OCI-LY7 (cell line): ENCODE measurements around the gene RUNX1. TPM values are rescaled to one million over a fixed set of nuclear protein-coding genes. Genes with fewer than 3 reads are reported as not detected.

ENCODE experiments used
- BruUV-seq: library from RNA; stranded (reverse); fragments of 400-500 nt; replicated peaks from 2 replicates; lab custom pipeline; 2021; lab: Mats Ljungman, UMichigan
- CTCF ChIA-PET: fragments of 300-600 bp; sonication (Branson Sonifier 250); formaldehyde crosslinking; loops from one replicate; lab custom pipeline; 2022; ENCODE audit warnings: antibody characterized with exemption; ENCODE audit not compliant: unreplicated experiment; lab: Charles Lee
- POLR2A ChIA-PET: fragments of 300-600 bp; sonication (Branson Sonifier 250); formaldehyde crosslinking; loops from one replicate; lab custom pipeline; 2022; ENCODE audit warnings: antibody characterized with exemption; lab: Charles Lee
- DNase-seq: peaks from one replicate; pipeline ENCODE4 v3.0.0-alpha.2; 2015; ENCODE audit warnings: low spot score
- H2AFZ ChIP-seq: fragments of 200-600 bp; sonication (generic), shearing (Covaris generic); 2 replicates; pipeline ENCODE4 v1.6.1; 2014; ENCODE audit warnings: mild to moderate bottlenecking, antibody characterized with exemption, low read length, moderate library complexity
- H3K27ac ChIP-seq: fragments of 200-600 bp; sonication (generic); 2 replicates; pipeline ENCODE4 v1.5.1; 2014; ENCODE audit warnings: mixed run types, low read depth, mild to moderate bottlenecking, moderate library complexity, low read length, inconsistent platforms; ENCODE audit not compliant: poor library complexity, severe bottlenecking
- H3K36me3 ChIP-seq: fragments of 200-600 bp; sonication (generic); 2 replicates; pipeline ENCODE4 v1.6.1; 2014; ENCODE audit warnings: mild to moderate bottlenecking, antibody characterized with exemption, low read length, moderate library complexity, mixed read lengths; ENCODE audit not compliant: insufficient read depth
- H3K4me1 ChIP-seq: fragments of 200-600 bp; sonication (generic); 2 replicates; pipeline ENCODE4 v1.5.1; 2014; ENCODE audit warnings: mild to moderate bottlenecking, low read length; ENCODE audit not compliant: insufficient read depth, poor library complexity, severe bottlenecking
- H3K4me2 ChIP-seq: fragments of 200-600 bp; sonication (generic); 2 replicates; pipeline ENCODE4 v1.6.1; 2014; ENCODE audit warnings: mild to moderate bottlenecking, low read length
- H3K4me3 ChIP-seq: fragments of 200-600 bp; sonication (generic); 2 replicates; pipeline ENCODE4 v1.5.1; 2014; ENCODE audit warnings: mild to moderate bottlenecking, low read depth, low read length; ENCODE audit not compliant: poor library complexity, severe bottlenecking
- H3K79me2 ChIP-seq: fragments of 200-600 bp; sonication (generic); 2 replicates; pipeline ENCODE4 v1.6.1; 2016; ENCODE audit warnings: low read depth, mild to moderate bottlenecking, low read length, moderate library complexity, mixed read lengths; ENCODE audit not compliant: insufficient read depth
- H3K9me2 ChIP-seq: fragments of 200-600 bp; sonication (generic); 2 replicates; pipeline ENCODE4 v1.6.1; 2016; ENCODE audit warnings: mild to moderate bottlenecking, low read length, mixed read lengths; ENCODE audit not compliant: insufficient read depth
- H3K9me3 ChIP-seq: fragments of 200-600 bp; sonication (generic); 2 replicates; pipeline ENCODE4 v1.6.1; 2014; ENCODE audit warnings: mild to moderate bottlenecking, mixed run types, low read length, mixed read lengths
- H4K20me1 ChIP-seq: fragments of 200-600 bp; sonication (generic); 2 replicates; pipeline ENCODE4 v1.6.1; 2014; ENCODE audit warnings: mild to moderate bottlenecking, antibody characterized with exemption, low read length, moderate library complexity, mixed read lengths; ENCODE audit not compliant: insufficient read depth
- CTCF ChIP-seq: fragments of 200-600 bp; sonication (generic); conservative IDR thresholded peaks from 2 replicates; pipeline ENCODE4 v1.5.1; 2014; ENCODE audit warnings: mild to moderate bottlenecking, antibody characterized with exemption, low read length, moderate library complexity, mixed read lengths
- EZH2phosphoT487 ChIP-seq: fragments of 200-600 bp; sonication (generic); IDR thresholded peaks from 2 replicates; pipeline ENCODE4 v1.6.1; 2018; ENCODE audit warnings: low read depth, borderline replicate concordance, mild to moderate bottlenecking, mixed run types, antibody characterized with exemption, low read length, moderate library complexity, mixed read lengths
- intact Hi-C: fragments of 100-400 bp; cut with micrococcal nuclease; formaldehyde crosslinking; loops from one replicate; pipeline ENCODE4 v1.10.0; 2022; ENCODE audit not compliant: unreplicated experiment
- total RNA-seq, 2 experiments: library from RNA; depleted of rRNA in 1 of 2; stranded (reverse); fragments of >200 nt in 1 of 2; shearing (Covaris generic) in 1 of 2; gene quantifications; 2 replicates each; pipeline ENCODE4 v1.2.3, GENCODE V29; 2014 to 2022

RUNX1 gene
- total RNA-seq, 2 experiments from 2014 or later: 30.5 to 40.8 TPM

GRCh38 chr21:34764715-34765284, 284.3 kb downstream of the RUNX1 start:
- Histone ChIP-seq H3K36me3 (no peaks in the 10 kb centered on the region), H4K20me1 (no peaks in the 10 kb centered on the region), H3K4me1 (no peaks in the 10 kb centered on the region), H3K27ac (no peak overlapping the region), H2AFZ (no peak overlapping the region), H3K4me3 (no peak overlapping the region), H3K4me2 (no peak overlapping the region), H3K9me2 (no peaks in the 10 kb centered on the region), H3K79me2 (no peaks in the 10 kb centered on the region), H3K9me3 (no peaks in the 10 kb centered on the region)
- ChIA-PET CTCF (no interaction called here), POLR2A (interaction anchor here (0.7 kb wide), 2 partner anchors 10 to 149 kb away, joined by 7 to 10 read pairs; no protein-coding TSS in a partner anchor)
- TF ChIP-seq EZH2phosphoT487 (no peak), CTCF (no peak)
- BruUV-seq: no TSS peak
- intact Hi-C loops: no loop called here
- no peak for DNase-seq

GRCh38 chr21:34762786-34763185, 286.3 kb downstream of the RUNX1 start:
- POLR2A ChIA-PET: no interaction called here
- Histone ChIP-seq H3K4me2 (no peak overlapping the region), H3K9me3 (no peaks in the 10 kb centered on the region), H3K79me2 (no peaks in the 10 kb centered on the region), H2AFZ (no peak overlapping the region), H3K36me3 (no peaks in the 10 kb centered on the region), H3K4me3 (no peak overlapping the region), H3K27ac (no peak overlapping the region), H3K4me1 (no peaks in the 10 kb centered on the region), H4K20me1 (no peaks in the 10 kb centered on the region), H3K9me2 (no peaks in the 10 kb centered on the region)
- TF ChIP-seq EZH2phosphoT487: no peak
- TF ChIP-seq CTCF: 0 out of 2 replicates have a peak, but pooled peaks have one; percentile 18
- DNase-seq: no peak
- CTCF ChIA-PET: no interaction called here
- intact Hi-C loops: no loop called here
- BruUV-seq: no TSS peak

- CTCF ChIA-PET: no interaction called here
- TF ChIP-seq EZH2phosphoT487 (no peak), CTCF (no peak)
- Histone ChIP-seq H2AFZ (no peak overlapping the region), H4K20me1 (no peaks in the 10 kb centered on the region), H3K27ac (no peak overlapping the region), H3K4me3 (no peak overlapping the region), H3K79me2 (no peaks in the 10 kb centered on the region), H3K36me3 (no peaks in the 10 kb centered on the region), H3K4me2 (no peak overlapping the region), H3K9me3 (no peaks in the 10 kb centered on the region), H3K9me2 (no peaks in the 10 kb centered on the region), H3K4me1 (no peaks in the 10 kb centered on the region)
- POLR2A ChIA-PET: interaction anchor here (0.6 kb wide), 1 partner anchor 946 kb away, joined by 4 read pairs; no protein-coding TSS in a partner anchor
- BruUV-seq: no TSS peak
- no peak for DNase-seq
- intact Hi-C loops: no loop called here
These were observed 287.3 kb downstream of the RUNX1 start for GRCh38 chr21:34761758-34762330.
